ENCODE data around the gene DDX10.

Gene DDX10

GRCh38 chr11:108697872-108698473 is 33.1 kb downstream of the DDX10 start:
- TF ChIP-seq CTCF (IDR thresholded peaks at IDR 0.05; ENCODE audit: borderline replicate concordance, insufficient read depth, low read depth, low read length), result peak; percentile 80
- no peak overlapping the region for H3K4me3 ChIP-seq (ENCODE audit: low read depth, low read length)

- no peak for TF ChIP-seq CTCF (IDR thresholded peaks at IDR 0.05; ENCODE audit: borderline replicate concordance, insufficient read depth, low read depth, low read length)
- no peak overlapping the region for H3K4me3 ChIP-seq (ENCODE audit: low read depth, low read length)
Measured at GRCh38 chr11:108698844-108699642, 34.2 kb downstream of the DDX10 start.

GRCh38 chr11:108703916-108704315 is 39.0 kb downstream of the DDX10 start:
- TF ChIP-seq CTCF (IDR thresholded peaks at IDR 0.05; ENCODE audit: borderline replicate concordance, insufficient read depth, low read depth, low read length), result no peak
- no peak overlapping the region for H3K4me3 ChIP-seq (ENCODE audit: low read depth, low read length)

GRCh38 chr11:108705061-108705460 is 40.2 kb downstream of the DDX10 start:
- TF ChIP-seq CTCF (IDR thresholded peaks at IDR 0.05; ENCODE audit: borderline replicate concordance, insufficient read depth, low read depth, low read length), result no peak
- no peak overlapping the region for H3K4me3 ChIP-seq (ENCODE audit: low read depth, low read length)

GRCh38 chr11:108708173-108708572 is 43.3 kb downstream of the DDX10 start:
- no peak overlapping the region for H3K4me3 ChIP-seq (ENCODE audit: low read depth, low read length)
- no peak for TF ChIP-seq CTCF (IDR thresholded peaks at IDR 0.05; ENCODE audit: borderline replicate concordance, insufficient read depth, low read depth, low read length)

- H3K4me3 ChIP-seq (ENCODE audit: low read depth, low read length), result no peak overlapping the region
- no peak for TF ChIP-seq CTCF (IDR thresholded peaks at IDR 0.05; ENCODE audit: borderline replicate concordance, insufficient read depth, low read depth, low read length)
Measured at GRCh38 chr11:108709741-108710140, 44.9 kb downstream of the DDX10 start.
